Stimulated activated naive CD8-positive, alpha-beta T cell treated with anti-CD3 and anti-CD28 coated beads, Interleukin-15, Interleukin-2, amounts not matched to agents 100 ng/mL and 50 ng/mL, for 24 hours (primary cell): ENCODE measurements around the gene RTP1.
"Not testable (repeated sequence)": the region's sequence is repeated elsewhere in the genome, so short reads cannot be mapped to it uniquely, and the experiment has no call there.

ENCODE experiments used
- H3K27ac Mint-ChIP-seq: one replicate; pipeline ENCODE4 v1.8.0; 2021; ENCODE audit warnings: mild to moderate bottlenecking, mixed read lengths
- H3K27me3 Mint-ChIP-seq: one replicate; pipeline ENCODE4 v1.8.0; 2021; ENCODE audit warnings: mixed read lengths
- H3K36me3 Mint-ChIP-seq: one replicate; pipeline ENCODE4 v1.8.0; 2021; ENCODE audit warnings: low read depth, mixed read lengths
- H3K4me1 Mint-ChIP-seq: one replicate; pipeline ENCODE4 v1.8.0; 2021; ENCODE audit warnings: low read depth, mixed read lengths
- H3K4me3 Mint-ChIP-seq: one replicate; pipeline ENCODE4 v1.8.0; 2021; ENCODE audit warnings: mild to moderate bottlenecking, mixed read lengths
- H3K9me3 Mint-ChIP-seq: one replicate; pipeline ENCODE4 v1.8.0; 2021; ENCODE audit warnings: mixed read lengths

RTP1 gene

GRCh38 chr3:187197335-187197649 is at the start of gene RTP1:
RTP1 (plus strand) TSS chr3:187197486; CDS start chr3:187197516, 30 bp downstream.
- H3K27ac Mint-ChIP-seq = no peak within 1 kb of the TSS
- no peak within 1 kb of the TSS for H3K4me3 Mint-ChIP-seq
- no peaks in the 10 kb centered on the region for H3K36me3 Mint-ChIP-seq
- peaks cover 36% of the 10 kb centered on the region for H3K27me3 Mint-ChIP-seq
- no peaks in the 10 kb centered on the region for H3K4me1 Mint-ChIP-seq
- no peaks in the 10 kb centered on the region for H3K9me3 Mint-ChIP-seq

- no peaks in the 10 kb centered on the region for H3K4me1 Mint-ChIP-seq
Measured at GRCh38 chr3:187150186-187150585, 47.1 kb upstream of the RTP1 start.

GRCh38 chr3:187150599-187150998 is 46.7 kb upstream of the RTP1 start:
- Mint-ChIP-seq H3K27me3 (peaks cover 6% of the 10 kb centered on the region), H3K9me3 (peaks cover 7% of the 10 kb centered on the region), H3K4me3 (no peak overlapping the region), H3K4me1 (no peaks in the 10 kb centered on the region), H3K36me3 (peaks cover 6% of the 10 kb centered on the region), H3K27ac (peak overlapping the region; percentile 42)

More at GRCh38 chr3:187150186-187150585, 47.1 kb upstream of the RTP1 start:
- Mint-ChIP-seq H3K9me3 (peaks cover 8% of the 10 kb centered on the region), H3K27ac (no peak overlapping the region), H3K4me3 (no peak overlapping the region), H3K36me3 (peaks cover 7% of the 10 kb centered on the region), H3K27me3 (peaks cover 6% of the 10 kb centered on the region)

- H3K36me3 Mint-ChIP-seq = no peaks in the 10 kb centered on the region
- no peaks in the 10 kb centered on the region for H3K4me1 Mint-ChIP-seq
Measured at GRCh38 chr3:187161556-187161955, 35.7 kb upstream of the RTP1 start.

GRCh38 chr3:187162265-187162953 is 34.9 kb upstream of the RTP1 start:
- Mint-ChIP-seq H3K36me3 (no peaks in the 10 kb centered on the region), H3K9me3 (peaks cover 9% of the 10 kb centered on the region), H3K27ac (no peak overlapping the region), H3K27me3 (no peaks in the 10 kb centered on the region), H3K4me1 (no peaks in the 10 kb centered on the region), H3K4me3 (no peak overlapping the region)

More at GRCh38 chr3:187161556-187161955, 35.7 kb upstream of the RTP1 start:
- no peaks in the 10 kb centered on the region for H3K27me3 Mint-ChIP-seq
- no peak overlapping the region for H3K4me3 Mint-ChIP-seq
- H3K27ac Mint-ChIP-seq = no peak overlapping the region
- peaks cover 9% of the 10 kb centered on the region for H3K9me3 Mint-ChIP-seq

- Mint-ChIP-seq H3K27ac (no peak overlapping the region), H3K36me3 (no peaks in the 10 kb centered on the region), H3K4me1 (no peaks in the 10 kb centered on the region), H3K4me3 (no peak overlapping the region), H3K27me3 (no peaks in the 10 kb centered on the region), H3K9me3 (no peaks in the 10 kb centered on the region)
Measured at GRCh38 chr3:187165144-187165543, 32.1 kb upstream of the RTP1 start.

GRCh38 chr3:187166750-187167149 is 30.5 kb upstream of the RTP1 start:
- Mint-ChIP-seq H3K27ac (no peak overlapping the region), H3K9me3 (no peaks in the 10 kb centered on the region), H3K4me3 (no peak overlapping the region), H3K36me3 (no peaks in the 10 kb centered on the region), H3K4me1 (no peaks in the 10 kb centered on the region), H3K27me3 (no peaks in the 10 kb centered on the region)

- H3K4me1 Mint-ChIP-seq = no peaks in the 10 kb centered on the region
- H3K4me3 Mint-ChIP-seq = no peak overlapping the region
- no peak overlapping the region for H3K27ac Mint-ChIP-seq
- no peaks in the 10 kb centered on the region for H3K9me3 Mint-ChIP-seq
- H3K27me3 Mint-ChIP-seq = peaks cover under 1% of the 10 kb centered on the region
- H3K36me3 Mint-ChIP-seq = no peaks in the 10 kb centered on the region
Measured at GRCh38 chr3:187167777-187168176, 29.5 kb upstream of the RTP1 start.

GRCh38 chr3:187169231-187169960 is 27.9 kb upstream of the RTP1 start:
- Mint-ChIP-seq H3K4me3 (no peak overlapping the region), H3K4me1 (no peaks in the 10 kb centered on the region), H3K9me3 (no peaks in the 10 kb centered on the region), H3K27ac (no peak overlapping the region), H3K27me3 (peaks cover 4% of the 10 kb centered on the region), H3K36me3 (no peaks in the 10 kb centered on the region)

GRCh38 chr3:187170911-187171310 is 26.4 kb upstream of the RTP1 start:
- not testable (repeated sequence) for H3K4me1 Mint-ChIP-seq, H3K36me3 Mint-ChIP-seq, H3K9me3 Mint-ChIP-seq, H3K27ac Mint-ChIP-seq, H3K27me3 Mint-ChIP-seq, H3K4me3 Mint-ChIP-seq

- no peak overlapping the region for H3K4me3 Mint-ChIP-seq
- no peaks in the 10 kb centered on the region for H3K9me3 Mint-ChIP-seq
- H3K27ac Mint-ChIP-seq = no peak overlapping the region
- H3K27me3 Mint-ChIP-seq = peaks cover 4% of the 10 kb centered on the region
- no peaks in the 10 kb centered on the region for H3K36me3 Mint-ChIP-seq
- H3K4me1 Mint-ChIP-seq = no peaks in the 10 kb centered on the region
Measured at GRCh38 chr3:187172929-187173328, 24.4 kb upstream of the RTP1 start.

GRCh38 chr3:187181454-187182170 is 15.7 kb upstream of the RTP1 start:
- Mint-ChIP-seq H3K9me3 (no peaks in the 10 kb centered on the region), H3K27me3 (peaks cover 5% of the 10 kb centered on the region)

GRCh38 chr3:187183210-187183862 is 13.9 kb upstream of the RTP1 start:
- Mint-ChIP-seq H3K4me1 (no peaks in the 10 kb centered on the region), H3K27me3 (peaks cover 16% of the 10 kb centered on the region), H3K27ac (no peak overlapping the region), H3K4me3 (no peak overlapping the region), H3K9me3 (no peaks in the 10 kb centered on the region), H3K36me3 (no peaks in the 10 kb centered on the region)

More at GRCh38 chr3:187181454-187182170, 15.7 kb upstream of the RTP1 start:
- no peak overlapping the region for H3K4me3 Mint-ChIP-seq
- H3K4me1 Mint-ChIP-seq = no peaks in the 10 kb centered on the region
- no peaks in the 10 kb centered on the region for H3K36me3 Mint-ChIP-seq
- H3K27ac Mint-ChIP-seq = no peak overlapping the region

GRCh38 chr3:187183903-187184302 is 13.4 kb upstream of the RTP1 start:
- H3K4me3 Mint-ChIP-seq = no peak overlapping the region
- peaks cover 16% of the 10 kb centered on the region for H3K27me3 Mint-ChIP-seq

GRCh38 chr3:187185759-187186158 is 11.5 kb upstream of the RTP1 start:
- no peak overlapping the region for H3K4me3 Mint-ChIP-seq
- H3K27ac Mint-ChIP-seq = no peak overlapping the region
- peaks cover 31% of the 10 kb centered on the region for H3K27me3 Mint-ChIP-seq

More at GRCh38 chr3:187183903-187184302, 13.4 kb upstream of the RTP1 start:
- no peak overlapping the region for H3K27ac Mint-ChIP-seq
- no peaks in the 10 kb centered on the region for H3K36me3 Mint-ChIP-seq
- peaks cover 2% of the 10 kb centered on the region for H3K4me1 Mint-ChIP-seq
- no peaks in the 10 kb centered on the region for H3K9me3 Mint-ChIP-seq

More at GRCh38 chr3:187185759-187186158, 11.5 kb upstream of the RTP1 start:
- H3K36me3 Mint-ChIP-seq = no peaks in the 10 kb centered on the region
- peaks cover 4% of the 10 kb centered on the region for H3K4me1 Mint-ChIP-seq
- no peaks in the 10 kb centered on the region for H3K9me3 Mint-ChIP-seq
